ENCODE data around the gene RHOXF2B. TPM values are rescaled to one million over a fixed set of nuclear protein-coding genes. Genes with fewer than 3 reads are reported as not detected.
"Not testable (repeated sequence)": the region's sequence is repeated elsewhere in the genome, so short reads cannot be mapped to it uniquely, and the experiment has no call there.

RHOXF2B gene
- total and polyA plus RNA-seq, 8 donors, result 0.08 to 0.23 (median 0.14) TPM; not detected in 2

DNA sequence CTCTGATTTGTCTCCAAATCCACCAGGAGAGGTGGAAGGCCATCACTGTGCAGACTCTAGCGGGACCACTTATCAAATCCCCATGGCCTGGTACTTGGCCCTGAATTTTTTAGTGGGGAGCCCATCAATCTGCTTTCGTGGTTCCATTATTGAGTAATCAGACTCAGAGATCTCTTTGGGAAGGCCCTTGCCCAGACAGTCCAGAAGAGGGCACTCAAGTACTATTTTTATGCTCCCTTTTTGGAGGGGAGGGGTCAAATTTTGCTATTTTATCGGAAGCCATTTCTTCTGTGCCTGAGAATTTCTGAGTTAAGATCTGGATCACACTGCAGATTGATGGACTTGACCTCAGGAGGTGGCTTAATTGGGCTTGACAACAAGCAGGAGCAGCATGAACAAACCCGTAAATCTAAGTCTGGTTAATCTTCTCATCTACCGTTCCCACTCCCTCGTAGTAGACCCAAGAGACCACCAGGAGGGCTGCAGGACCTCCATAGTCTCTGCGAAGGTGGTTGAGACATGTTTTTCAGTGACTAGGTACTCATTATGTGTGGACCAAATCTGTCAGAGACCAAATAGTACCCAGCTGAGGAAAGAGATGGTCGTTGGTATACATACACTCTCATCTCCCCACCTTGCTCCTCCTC lies 38.3 kb downstream of the RHOXF2B start:
- DNase-seq; H3K27ac ChIP-seq; H3K9me3 ChIP-seq; H3K4me1 ChIP-seq; H3K27me3 ChIP-seq; H3K36me3 ChIP-seq; H3K4me3 ChIP-seq; intact Hi-C loops (cut with DNase I): not testable (repeated sequence)
- peak; percentile 67 for ATAC-seq

DNA sequence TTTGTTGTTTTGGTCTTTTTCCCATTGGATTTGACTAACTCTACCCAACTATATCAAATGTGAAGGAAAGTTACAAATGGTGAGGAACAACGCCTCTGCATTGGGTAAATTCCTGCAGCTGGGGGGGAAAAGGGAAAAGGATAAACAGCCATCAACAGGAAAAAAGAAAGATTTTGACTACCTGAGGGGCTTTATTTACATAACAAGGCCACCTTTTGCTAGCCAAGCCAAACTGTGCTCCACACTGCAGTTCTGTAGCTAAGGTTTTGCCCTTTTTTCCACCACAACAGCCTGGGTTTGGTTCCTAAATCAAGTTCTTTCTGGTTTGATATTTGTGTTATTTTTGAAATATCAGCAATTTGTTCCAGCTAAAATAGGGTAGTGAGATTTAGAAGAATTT lies 40.8 kb downstream of the RHOXF2B start:
- Histone ChIP-seq H3K27me3 (peaks cover 0 to 2% of the 10 kb centered on the region in 2 donors), H3K4me3 (no peak overlapping the region), H3K9me3 (no peaks in the 10 kb centered on the region), H3K36me3 (no peaks in the 10 kb centered on the region), H3K4me1 (no peaks in the 10 kb centered on the region), H3K27ac (no peak overlapping the region)
- intact Hi-C loops (cut with DNase I), result no loop called here
- TF ChIP-seq, protein P1, sequence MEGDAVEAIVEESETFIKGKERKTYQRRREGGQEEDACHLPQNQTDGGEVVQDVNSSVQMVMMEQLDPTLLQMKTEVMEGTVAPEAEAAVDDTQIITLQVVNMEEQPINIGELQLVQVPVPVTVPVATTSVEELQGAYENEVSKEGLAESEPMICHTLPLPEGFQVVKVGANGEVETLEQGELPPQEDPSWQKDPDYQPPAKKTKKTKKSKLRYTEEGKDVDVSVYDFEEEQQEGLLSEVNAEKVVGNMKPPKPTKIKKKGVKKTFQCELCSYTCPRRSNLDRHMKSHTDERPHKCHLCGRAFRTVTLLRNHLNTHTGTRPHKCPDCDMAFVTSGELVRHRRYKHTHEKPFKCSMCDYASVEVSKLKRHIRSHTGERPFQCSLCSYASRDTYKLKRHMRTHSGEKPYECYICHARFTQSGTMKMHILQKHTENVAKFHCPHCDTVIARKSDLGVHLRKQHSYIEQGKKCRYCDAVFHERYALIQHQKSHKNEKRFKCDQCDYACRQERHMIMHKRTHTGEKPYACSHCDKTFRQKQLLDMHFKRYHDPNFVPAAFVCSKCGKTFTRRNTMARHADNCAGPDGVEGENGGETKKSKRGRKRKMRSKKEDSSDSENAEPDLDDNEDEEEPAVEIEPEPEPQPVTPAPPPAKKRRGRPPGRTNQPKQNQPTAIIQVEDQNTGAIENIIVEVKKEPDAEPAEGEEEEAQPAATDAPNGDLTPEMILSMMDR (IDR thresholded peaks at IDR 0.05), result no peak
- DNase-seq (no peak), ATAC-seq (no peak)

DNA sequence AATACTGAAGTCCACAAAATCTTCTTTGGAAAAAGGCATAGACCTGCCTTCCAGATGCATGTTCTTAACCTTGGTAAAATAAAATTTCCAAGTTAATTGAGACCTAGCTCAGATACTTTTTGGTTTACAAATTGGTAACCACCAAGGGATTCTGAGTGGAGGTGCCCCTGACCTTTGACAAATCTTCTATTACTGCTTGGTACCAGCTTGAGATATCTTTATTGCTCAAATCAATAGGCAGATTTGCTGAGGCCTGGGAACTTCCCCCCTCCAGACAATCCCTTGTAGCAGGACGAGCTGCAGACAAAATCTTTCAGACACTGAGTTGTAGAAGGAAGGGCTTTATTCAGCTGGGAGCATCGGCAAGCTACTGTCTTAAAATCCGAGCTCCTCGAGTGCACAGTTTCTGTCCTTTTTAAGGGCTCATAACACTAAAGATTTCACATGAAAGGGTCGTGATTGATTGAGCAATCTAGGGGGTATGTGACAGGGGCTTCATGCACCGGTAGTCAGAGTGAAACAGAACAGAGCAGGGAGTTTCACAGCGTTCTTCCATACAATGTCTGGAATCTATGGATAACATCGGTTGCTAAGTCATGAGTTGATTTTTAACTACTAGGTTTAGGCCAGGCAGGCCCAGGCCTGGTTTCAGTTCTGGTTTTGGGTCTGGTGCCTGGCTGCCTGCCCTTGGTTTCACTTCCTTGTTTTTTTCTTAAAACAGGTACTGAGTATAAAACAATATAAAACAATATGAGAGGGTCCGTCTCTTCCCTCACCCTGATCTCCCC lies 41.8 kb downstream of the RHOXF2B start:
- H3K27me3 ChIP-seq; intact Hi-C loops (cut with DNase I); H3K4me3 ChIP-seq; H3K9me3 ChIP-seq; ATAC-seq; H3K27ac ChIP-seq; H3K36me3 ChIP-seq; H3K4me1 ChIP-seq: not testable (repeated sequence)
- DNase-seq, result peak in 1 of 4 donors; percentile 50

DNA sequence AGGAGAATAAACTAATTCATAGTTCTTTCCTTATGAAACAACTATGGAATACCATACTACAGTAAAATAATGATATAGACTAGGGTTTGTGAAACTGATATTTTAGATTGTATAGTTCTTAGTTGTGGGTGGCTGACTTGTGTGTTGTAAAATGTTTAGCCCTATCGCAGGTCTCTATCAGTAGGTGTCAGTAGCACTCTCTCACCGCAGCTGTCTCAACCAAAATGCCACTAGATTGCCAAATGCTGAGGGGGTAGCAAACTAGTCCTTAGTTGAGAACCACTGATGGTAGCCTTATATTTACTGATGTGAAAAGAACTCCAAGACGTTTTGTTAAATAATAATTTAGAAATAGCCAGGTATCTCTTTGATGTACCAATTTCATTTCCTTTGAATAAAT lies 48.1 kb downstream of the RHOXF2B start:
- no peak for ATAC-seq
- H3K27me3 ChIP-seq, result peaks cover 0 to 12% of the 10 kb centered on the region in 2 donors
- intact Hi-C loops (cut with DNase I), result no loop called here
- no peak overlapping the region for H3K27ac ChIP-seq
- H3K9me3 ChIP-seq, result no peaks in the 10 kb centered on the region
- TF ChIP-seq, protein P1 (IDR thresholded peaks at IDR 0.05), result no peak
- H3K36me3 ChIP-seq, result no peaks in the 10 kb centered on the region
- H3K4me1 ChIP-seq, result no peaks in the 10 kb centered on the region
- no peak for DNase-seq
- H3K4me3 ChIP-seq, result no peak overlapping the region

DNA sequence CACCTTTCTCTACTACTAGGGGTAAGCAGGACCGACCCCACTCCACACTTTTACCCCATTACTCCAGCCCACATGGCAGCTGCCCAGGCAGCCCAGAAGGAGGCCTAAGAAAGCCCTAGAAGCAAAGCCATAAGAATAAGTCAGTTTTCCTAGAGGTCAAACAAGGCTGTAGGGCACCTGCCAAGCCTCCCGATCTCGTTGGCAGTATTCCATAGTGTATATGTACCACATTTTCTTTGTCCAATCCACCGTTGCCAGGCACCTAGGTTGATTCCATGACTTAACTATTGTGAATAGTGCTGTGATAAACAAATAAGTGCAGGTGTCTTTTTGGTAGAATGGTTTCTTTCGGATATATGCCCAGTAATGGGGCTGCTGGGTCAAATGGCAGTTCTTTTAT lies 54.2 kb downstream of the RHOXF2B start:
- intact Hi-C loops (cut with DNase I), result no loop called here
- H3K27ac ChIP-seq, result no peak overlapping the region
- ATAC-seq (no peak), DNase-seq (no peak)
- H3K36me3 ChIP-seq, result no peaks in the 10 kb centered on the region
- H3K9me3 ChIP-seq, result no peaks in the 10 kb centered on the region
- H3K4me3 ChIP-seq, result no peak overlapping the region
- TF ChIP-seq, protein P1 (IDR thresholded peaks at IDR 0.05), result no peak
- H3K4me1 ChIP-seq, result no peaks in the 10 kb centered on the region
- peaks cover 13 to 15% of the 10 kb centered on the region in 2 donors for H3K27me3 ChIP-seq

DNA sequence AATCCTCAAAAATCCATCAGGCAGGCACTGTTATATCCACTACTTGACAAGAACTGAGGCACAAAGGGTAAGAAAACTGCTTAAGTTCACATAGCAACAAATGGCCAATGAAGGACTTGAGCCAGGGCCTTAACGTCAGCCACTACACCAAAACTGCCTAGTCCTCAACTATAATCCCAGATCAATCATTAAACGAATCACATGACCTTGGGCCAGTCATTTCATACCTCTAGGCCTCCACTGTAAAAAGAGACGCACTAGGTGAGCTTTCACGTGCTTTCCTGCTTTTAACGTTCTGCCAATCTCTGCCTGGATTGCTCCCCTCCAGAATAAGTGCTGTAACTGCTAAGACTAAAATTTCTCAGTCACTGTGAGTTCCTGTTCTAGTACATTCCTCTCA lies 54.7 kb downstream of the RHOXF2B start:
- H3K9me3 ChIP-seq, result no peaks in the 10 kb centered on the region
- intact Hi-C loops (cut with DNase I), result no loop called here
- H3K27me3 ChIP-seq, result peaks cover 18 to 20% of the 10 kb centered on the region in 2 donors
- no peak overlapping the region for H3K4me3 ChIP-seq
- DNase-seq, result no peak
- TF ChIP-seq, protein P1 (IDR thresholded peaks at IDR 0.05), result no peak
- H3K36me3 ChIP-seq, result no peaks in the 10 kb centered on the region
- ATAC-seq, result no peak
- H3K4me1 ChIP-seq, result no peaks in the 10 kb centered on the region
- no peak overlapping the region for H3K27ac ChIP-seq

Other genes starting within 250 kb of the RHOXF2B start
- 1 to 10 TPM; 4.5 to 5.5 TPM for gene UPF3B, start 224.7 kb downstream of the RHOXF2B start, total RNA-seq
- 10 to 100 TPM; 24.4 to 33.8 (median 27.5) TPM for gene UPF3B, start 224.7 kb downstream of the RHOXF2B start, polyA plus RNA-seq (ENCODE audit: insufficient read length in 6 of 6)
- gene RNF113A, start 206.0 kb downstream of the RHOXF2B start, total RNA-seq, result 10 to 100 TPM; 10.2 to 11.2 TPM
- 10 to 100 TPM; 10.2 to 13.3 (median 11.9) TPM for gene RNF113A, start 206.0 kb downstream of the RHOXF2B start, polyA plus RNA-seq (ENCODE audit: insufficient read length in 6 of 6)
- gene NDUFA1, start 205.9 kb downstream of the RHOXF2B start, total RNA-seq, result 10 to 100 TPM; 81.7 to 91.9 TPM
- gene NDUFA1, start 205.9 kb downstream of the RHOXF2B start, polyA plus RNA-seq (ENCODE audit: insufficient read length in 6 of 6), result 10 to 100 TPM; 77.8 to 90.4 (median 85.5) TPM
- gene AKAP14, start 181.8 kb downstream of the RHOXF2B start, total RNA-seq, result 1 to 10 TPM in 1 of 2 donors, not detected in 1; 2.7 TPM
- 1 to 10 TPM in 5 of 6 donors, under 1 TPM in 1; 0.81 to 4.8 (median 3.3) TPM for gene AKAP14, start 181.8 kb downstream of the RHOXF2B start, polyA plus RNA-seq (ENCODE audit: insufficient read length in 6 of 6)
- 1 to 10 TPM; 6.6 to 6.9 TPM for gene NKAP, start 133.9 kb downstream of the RHOXF2B start, total RNA-seq
- 10 to 100 TPM; 13.4 to 15.8 (median 14.7) TPM for gene NKAP, start 133.9 kb downstream of the RHOXF2B start, polyA plus RNA-seq (ENCODE audit: insufficient read length in 6 of 6)
- gene RHOXF1, start 38.2 kb upstream of the RHOXF2B start, total RNA-seq, result not detected
- 1 to 10 TPM in 3 of 6 donors, under 1 TPM in 3; 0.39 to 1.2 (median 0.95) TPM for gene RHOXF1, start 38.2 kb upstream of the RHOXF2B start, polyA plus RNA-seq (ENCODE audit: insufficient read length in 6 of 6)
- gene RHOXF2, start 80.9 kb upstream of the RHOXF2B start, total RNA-seq, result not detected
- under 1 TPM in 1 of 6 donors, not detected in 5; 0.18 TPM for gene RHOXF2, start 80.9 kb upstream of the RHOXF2B start, polyA plus RNA-seq (ENCODE audit: insufficient read length in 6 of 6)
- 10 to 100 TPM; 15.2 to 15.8 TPM for gene ZBTB33, start 173.1 kb upstream of the RHOXF2B start, total RNA-seq
- 10 to 100 TPM; 19.0 to 23.5 (median 21.9) TPM for gene ZBTB33, start 173.1 kb upstream of the RHOXF2B start, polyA plus RNA-seq (ENCODE audit: insufficient read length in 6 of 6)
- 1 to 10 TPM; 1.0 to 1.8 TPM for gene TMEM255A, start 233.8 kb upstream of the RHOXF2B start, total RNA-seq
- 1 to 10 TPM in 4 of 6 donors, under 1 TPM in 2; 0.58 to 1.9 (median 1.4) TPM for gene TMEM255A, start 233.8 kb upstream of the RHOXF2B start, polyA plus RNA-seq (ENCODE audit: insufficient read length in 6 of 6)